ENCODE results near the gene IFITM2. TPM values are rescaled to one million over a fixed set of nuclear protein-coding genes. Genes with fewer than 3 reads are reported as not detected.

Gene IFITM2
- total RNA-seq, 1 donor from 2014 or later: 780 TPM

GRCh38 chr11:350723-351255, 43.2 kb downstream of the IFITM2 start:
- Histone ChIP-seq H3K4me1 (peaks cover 42% of the 10 kb centered on the region), H3K4me3 (no peak overlapping the region), H3K27ac (peak overlapping the region; percentile 30), H3K36me3 (no peaks in the 10 kb centered on the region), H3K9me3 (no peaks in the 10 kb centered on the region), H3K27me3 (no peaks in the 10 kb centered on the region)
- DNase-seq (ENCODE audit: extremely low spot score in 2 of 2): no peak
- TF ChIP-seq CTCF (IDR thresholded peaks at IDR 0.05): no peak
- TF ChIP-seq POLR2AphosphoS5 (IDR thresholded peaks at IDR 0.05; ENCODE audit: insufficient read depth in 1 of 2, low read depth in 1 of 2): no peak
- no peak for TF ChIP-seq POLR2A (IDR thresholded peaks at IDR 0.05)
- intact Hi-C loops (cut with DNase I): no loop called here

DNA sequence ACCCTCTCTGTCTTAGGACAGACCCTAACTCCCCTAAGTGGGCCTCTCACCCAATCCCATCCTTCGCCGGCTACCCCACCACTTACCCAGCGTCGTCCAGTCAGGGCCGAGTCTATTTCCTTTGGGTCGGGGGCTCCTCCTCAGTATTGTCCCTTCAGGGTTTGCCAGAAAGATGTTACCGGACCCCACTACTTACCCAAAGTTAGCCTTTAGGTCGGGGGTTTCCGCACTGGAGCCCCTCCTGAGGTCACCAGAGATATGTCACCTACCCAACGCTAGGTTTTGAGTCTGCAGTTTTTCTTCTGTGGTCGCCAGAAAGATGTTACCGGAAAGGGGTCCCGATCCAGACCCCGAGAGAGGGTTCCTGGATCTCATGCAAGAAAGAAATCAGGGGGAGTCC, 43.8 kb downstream of the IFITM2 start:
- no peak for DNase-seq (ENCODE audit: extremely low spot score in 2 of 2)
- TF ChIP-seq POLR2A (IDR thresholded peaks at IDR 0.05) (no peak), POLR2AphosphoS5 (IDR thresholded peaks at IDR 0.05; ENCODE audit: insufficient read depth in 1 of 2, low read depth in 1 of 2) (no peak), CTCF (IDR thresholded peaks at IDR 0.05) (no peak)
- no peaks in the 10 kb centered on the region for H3K36me3 ChIP-seq

GRCh38 chr11:352456-353031, 44.9 kb downstream of the IFITM2 start:
- Histone ChIP-seq H3K9me3 (no peaks in the 10 kb centered on the region), H3K4me3 (no peak overlapping the region), H3K36me3 (no peaks in the 10 kb centered on the region), H3K4me1 (peaks cover 44% of the 10 kb centered on the region), H3K27ac (peak overlapping the region; percentile 100), H3K27me3 (no peaks in the 10 kb centered on the region)
- TF ChIP-seq POLR2A (IDR thresholded peaks at IDR 0.05) (no peak), CTCF (IDR thresholded peaks at IDR 0.05) (no peak), POLR2AphosphoS5 (IDR thresholded peaks at IDR 0.05; ENCODE audit: insufficient read depth in 1 of 2, low read depth in 1 of 2) (no peak)
- DNase-seq (ENCODE audit: extremely low spot score in 2 of 2): no peak
- intact Hi-C loops (cut with DNase I): loop anchor here (2.0 kb wide), 1 partner anchor 26 kb away; no protein-coding TSS in a partner anchor

More for the DNA sequence above, 43.8 kb downstream of the IFITM2 start:
- Histone ChIP-seq H3K4me1 (peaks cover 44% of the 10 kb centered on the region), H3K4me3 (no peak overlapping the region), H3K9me3 (no peaks in the 10 kb centered on the region), H3K27ac (peak overlapping the region; percentile 30), H3K27me3 (no peaks in the 10 kb centered on the region)
- intact Hi-C loops (cut with DNase I): no loop called here

DNA sequence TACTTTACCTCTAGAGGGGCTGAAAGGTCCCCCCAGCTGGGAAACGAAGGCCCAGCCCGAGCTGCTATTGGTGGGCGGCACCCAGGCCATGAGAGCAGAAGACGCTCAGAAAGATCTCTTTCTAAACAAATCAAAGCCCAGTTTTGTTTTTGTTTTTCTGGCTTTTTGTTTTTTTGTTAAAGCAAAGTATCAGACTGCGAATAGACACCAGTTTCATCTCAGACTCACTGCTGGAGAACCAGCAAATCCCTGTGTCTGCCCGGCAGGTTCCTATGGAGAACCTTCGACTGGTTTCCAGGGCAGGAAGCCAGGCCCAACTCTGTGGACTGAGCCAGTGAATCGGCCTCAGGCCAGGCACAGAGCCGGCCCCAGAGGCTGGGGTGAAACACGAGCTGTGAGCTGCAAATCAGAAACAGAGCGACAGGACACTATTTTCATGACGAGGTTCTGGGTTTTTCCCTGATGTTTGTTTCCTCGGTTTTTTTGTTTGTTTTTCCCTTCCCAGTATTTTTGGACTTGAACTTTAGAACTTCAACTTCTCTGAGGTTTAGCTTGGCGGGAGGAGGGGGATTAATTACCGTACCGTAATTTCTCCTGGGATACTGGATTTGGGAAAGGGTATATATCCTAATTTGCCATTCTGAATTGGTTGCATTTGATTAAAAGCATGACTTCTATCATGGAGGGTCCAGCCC, 45.7 kb downstream of the IFITM2 start:
- Histone ChIP-seq H3K4me1 (peaks cover 44% of the 10 kb centered on the region), H3K9me3 (no peaks in the 10 kb centered on the region), H3K27ac (peak overlapping the region; percentile 100), H3K36me3 (no peaks in the 10 kb centered on the region), H3K27me3 (no peaks in the 10 kb centered on the region), H3K4me3 (peak overlapping the region in 1 of 2 donors; percentile 19)
- intact Hi-C loops (cut with DNase I): loop anchor here (2.0 kb wide), 1 partner anchor 27 kb away; no protein-coding TSS in a partner anchor
- DNase-seq (ENCODE audit: extremely low spot score in 2 of 2): no peak
- no peak for TF ChIP-seq CTCF (IDR thresholded peaks at IDR 0.05)
- peak in 1 of 2 donors; percentile 36 for TF ChIP-seq POLR2A (IDR thresholded peaks at IDR 0.05)
- TF ChIP-seq POLR2AphosphoS5 (IDR thresholded peaks at IDR 0.05; ENCODE audit: insufficient read depth in 1 of 2, low read depth in 1 of 2): peak; percentile 84 to 88
